A549 (cell line): ENCODE data around the gene MAGEB10. TPM values are rescaled to one million over a fixed set of nuclear protein-coding genes. Genes with fewer than 3 reads are reported as not detected.

Experiments
- ATAC-seq, 2 experiments: fragments of 200-7000 bp in 1 of 2; fragments of >200 bp in 1 of 2; cut with Nextera tagmentation in 1 of 2; cut with Tn5 transposase in 1 of 2; 3 replicates each; pipeline versions ENCODE4 v1.8.0 to v1.9.1; 2018 to 2020; ENCODE audit warnings: mild to moderate bottlenecking in 1 of 2, moderate library complexity in 1 of 2
- CTCF ChIA-PET: fragments of 300-600 bp; sonication (Branson Sonifier 250); formaldehyde crosslinking; extraction: SDS; loops from one replicate; lab custom pipeline; 2021; ENCODE audit warnings: antibody characterized with exemption, inconsistent platforms; lab: Yijun Ruan, JAX
- POLR2A ChIA-PET: fragments of 350-600 bp; formaldehyde crosslinking; extraction: SDS; loops from one replicate; lab custom pipeline; 2021; ENCODE audit warnings: antibody characterized with exemption, inconsistent platforms; lab: Yijun Ruan, JAX
- DNase-seq, 2 experiments: peaks; one replicate each; pipeline versions ENCODE4 v3.0.0 to v3.0.0-alpha.2; 2011 to 2016; ENCODE audit warnings: low read depth in 1 of 2, low spot score in 1 of 2
- FAIRE-seq: peaks from 2 replicates; lab custom pipeline; 2011; peaks lifted over from hg19 to GRCh38; lab: Jason Lieb, UNC
- H3K27ac ChIP-seq, 2 experiments: fragments of >200 bp; sonication (Bioruptor Twin); formaldehyde crosslinking; 3 replicates each; pipeline ENCODE4 v1.5.1; 2016 to 2017
- H3K4me1 ChIP-seq: fragments of >200 bp; sonication (Bioruptor Twin); formaldehyde crosslinking; 3 replicates; pipeline ENCODE4 v1.6.1; 2016
- H3K4me2 ChIP-seq: fragments of >200 bp; sonication (Bioruptor Twin); formaldehyde crosslinking; 3 replicates; pipeline ENCODE4 v1.6.1; 2016
- H3K4me3 ChIP-seq: fragments of >200 bp; sonication (Bioruptor Twin); formaldehyde crosslinking; 3 replicates; pipeline ENCODE4 v1.5.1; 2016
- H3K9me3 ChIP-seq: fragments of >200 bp; sonication (Bioruptor Twin); formaldehyde crosslinking; 3 replicates; pipeline ENCODE4 v1.6.1; 2016
- CBX8 ChIP-seq: fragments of 200-600 bp; sonication (generic); IDR thresholded peaks from 2 replicates; pipeline ENCODE4 v1.6.1; 2016
- CEBPB ChIP-seq, 2 experiments: fragments of >200 bp in 1 of 2; sonication (Bioruptor Twin) in 1 of 2; formaldehyde crosslinking in 1 of 2; IDR thresholded peaks; 2 replicates each; pipeline ENCODE4 v1.6.1; 2012 to 2016
- CTCF ChIP-seq: fragments of >200 bp; sonication (Bioruptor Twin); formaldehyde crosslinking; IDR thresholded peaks from 3 replicates; pipeline ENCODE4 v1.5.1; 2016
- EHMT2 ChIP-seq: fragments of 200-600 bp; sonication (generic); IDR thresholded peaks from 2 replicates; pipeline ENCODE4 v1.6.1; 2016; ENCODE audit warnings: antibody characterized with exemption, low read depth, mild to moderate bottlenecking, moderate library complexity
- FOSB ChIP-seq: fragments of 250-450 bp; sonication (Bioruptor Pico); IDR thresholded peaks from 2 replicates; pipeline ENCODE4 v1.5.0; 2020; ENCODE audit warnings: mild to moderate bottlenecking, moderate library complexity
- FOXS1 ChIP-seq: fragments of 250-450 bp; sonication (Bioruptor Pico); IDR thresholded peaks from 2 replicates; pipeline ENCODE4 v1.5.0; 2020; ENCODE audit warnings: mild to moderate bottlenecking, moderate library complexity
- HDAC2 ChIP-seq: fragments of 200-600 bp; sonication (generic); IDR thresholded peaks from 2 replicates; pipeline ENCODE4 v1.6.1; 2016
- HMGXB4 ChIP-seq: fragments of 250-450 bp; sonication (Bioruptor Pico); IDR thresholded peaks from 2 replicates; pipeline ENCODE4 v1.5.0; 2021; ENCODE audit warnings: mild to moderate bottlenecking, moderate library complexity, borderline replicate concordance
- HOXB13 ChIP-seq: fragments of 250-450 bp; sonication (Bioruptor Pico); IDR thresholded peaks from 2 replicates; pipeline ENCODE4 v1.5.0; 2020; ENCODE audit warnings: low read depth, mild to moderate bottlenecking, moderate library complexity
- JUNB ChIP-seq: fragments of >200 bp; sonication (Bioruptor Twin); formaldehyde crosslinking; IDR thresholded peaks from 2 replicates; pipeline ENCODE4 v1.6.1; 2016
- KDM5A ChIP-seq: fragments of 200-600 bp; sonication (generic); IDR thresholded peaks from 2 replicates; pipeline ENCODE4 v1.6.1; 2016; ENCODE audit warnings: antibody characterized with exemption, mild to moderate bottlenecking
- MAFK ChIP-seq: fragments of 450-650 bp; IDR thresholded peaks from 2 replicates; pipeline ENCODE4 v1.6.1; 2014; ENCODE audit not compliant: partially characterized antibody
- MAX ChIP-seq: IDR thresholded peaks from 2 replicates; pipeline ENCODE4 v1.6.1; 2012
- MYC ChIP-seq: IDR thresholded peaks from 2 replicates; pipeline ENCODE4 v1.6.1; 2012; ENCODE audit warnings: mild to moderate bottlenecking, inconsistent platforms, low read length, improper control_type of control experiment, borderline replicate concordance
- NFE2L2 ChIP-seq: fragments of 150-350 bp; conservative IDR thresholded peaks from 2 replicates; pipeline ENCODE4 v1.6.1; 2014; ENCODE audit warnings: low read length
- NR3C1 ChIP-seq: fragments of >200 bp; sonication (Bioruptor Twin); formaldehyde crosslinking; IDR thresholded peaks from 3 replicates; pipeline ENCODE4 v1.6.1; 2017
- PBX3 ChIP-seq: IDR thresholded peaks from 2 replicates; pipeline ENCODE4 v1.6.1; 2012
- PHF8 ChIP-seq: fragments of 200-600 bp; sonication (generic); IDR thresholded peaks from 2 replicates; pipeline ENCODE4 v1.6.1; 2016; ENCODE audit warnings: low read depth, mild to moderate bottlenecking, antibody characterized with exemption, moderate library complexity, borderline replicate concordance
- POLR2A ChIP-seq: IDR thresholded peaks from 2 replicates; pipeline ENCODE4 v1.6.1; 2012; ENCODE audit warnings: mild to moderate bottlenecking, low read length
- POLR2AphosphoS2 ChIP-seq: conservative IDR thresholded peaks from 2 replicates; pipeline ENCODE4 v1.6.1; 2012; ENCODE audit warnings: low read length, improper control_type of control experiment, inconsistent platforms
- RARB ChIP-seq: fragments of 250-450 bp; sonication (Bioruptor Pico); IDR thresholded peaks from 2 replicates; pipeline ENCODE4 v1.8.0; 2021; ENCODE audit warnings: mild to moderate bottlenecking, moderate library complexity
- SMC3 ChIP-seq: fragments of >200 bp; sonication (Bioruptor Twin); formaldehyde crosslinking; IDR thresholded peaks from 3 replicates; pipeline ENCODE4 v1.6.1; 2018; ENCODE audit warnings: inconsistent platforms
- SREBF2 ChIP-seq: fragments of 450-650 bp; IDR thresholded peaks from 2 replicates; pipeline ENCODE4 v1.6.1; 2014; ENCODE audit warnings: mild to moderate bottlenecking, moderate library complexity
- TFCP2L1 ChIP-seq: fragments of 250-450 bp; sonication (Bioruptor Pico); IDR thresholded peaks from 2 replicates; pipeline ENCODE4 v1.5.0; 2021; ENCODE audit warnings: mild to moderate bottlenecking
- TP53 ChIP-seq: fragments of 250-450 bp; sonication (Bioruptor Pico); IDR thresholded peaks from 2 replicates; pipeline ENCODE4 v1.5.0; 2021; ENCODE audit warnings: mild to moderate bottlenecking, moderate library complexity
- ZFP36 ChIP-seq: fragments of 450-650 bp; IDR thresholded peaks from 2 replicates; pipeline ENCODE4 v1.6.1; 2014; ENCODE audit warnings: borderline replicate concordance; ENCODE audit not compliant: partially characterized antibody
- WGBS: methylation state at CpG from one replicate; pipeline ENCODE4 v1.1.6; 2017; ENCODE audit errors: missing lambda C conversion rate; 5-methylcytosine and 5-hydroxymethylcytosine counted together
- polyA plus RNA-seq, 4 experiments: library from polyadenylated mRNA; depleted of rRNA in 3 of 4; stranded (reverse); fragments of >200 nt; fragmentation: RNase III in 1 of 4; extraction: RNeasy Plus Mini Kit Qiagen cat#74134 plus additional on column Dnase treatment in 1 of 4; gene quantifications; 2 replicates in 3 of 4; 3 replicates in 1 of 4; pipeline ENCODE4 v1.2.3, GENCODE V29; 2011 to 2017

The MAGEB10 gene
- polyA plus RNA-seq, 2 of the 4 experiments (the other 2 are of a cell fraction): not detected

GRCh38 chrX:27815209-27815608 lies 7.4 kb downstream of the MAGEB10 start:
- ATAC-seq (peak; percentile 55 to 78), FAIRE-seq (peak; percentile 99), DNase-seq (peak; percentile 4 to 32)
- no peak overlapping the region for H3K27ac ChIP-seq
- CTCF ChIA-PET: no interaction called here
- TF ChIP-seq PHF8: no peak
- no peak for TF ChIP-seq HOXB13
- no peak for TF ChIP-seq POLR2AphosphoS2
- no peak for TF ChIP-seq NFE2L2
- TF ChIP-seq EHMT2: no peak
- TF ChIP-seq KDM5A: no peak
- TF ChIP-seq CBX8: no peak
- TF ChIP-seq NR3C1: no peak
- POLR2A ChIA-PET: no interaction called here
- peaks cover 7% of the 10 kb centered on the region; the same call in 1 of the 3 replicates for H3K4me1 ChIP-seq
- H3K9me3 ChIP-seq: no peaks in the 10 kb centered on the region
- H3K4me2 ChIP-seq: no peak overlapping the region
- no peak overlapping the region for H3K4me3 ChIP-seq

GRCh38 chrX:27823812-27824211 lies 16.0 kb downstream of the MAGEB10 start:
- Histone ChIP-seq H3K4me2 (no peak overlapping the region), H3K9me3 (no peaks in the 10 kb centered on the region), H3K4me1 (no peaks in the 10 kb centered on the region), H3K27ac (no peak overlapping the region), H3K4me3 (no peak overlapping the region)
- 7% methylated on average over 1 of the region's 1 CpG for WGBS
- no peak for DNase-seq
- TF ChIP-seq RARB (CRISPR knock-in tag) (no peak), MAFK (no peak), SREBF2 (no peak), HOXB13 (no peak), TFCP2L1 (CRISPR knock-in tag) (no peak), JUNB (no peak), HMGXB4 (CRISPR knock-in tag) (no peak), CEBPB (IDR thresholded peaks at IDR 0.05) (no peak), TP53 (no peak), POLR2A (no peak), SMC3 (no peak), FOSB (no peak)
- ATAC-seq: no peak
- FAIRE-seq: no peak
- ChIA-PET POLR2A (no interaction called here), CTCF (no interaction called here)

- no peak for TF ChIP-seq TFCP2L1 (CRISPR knock-in tag)
- no peak for TF ChIP-seq MAX
- TF ChIP-seq ZFP36: no peak
- no peak for TF ChIP-seq HDAC2
- TF ChIP-seq FOXS1 (CRISPR knock-in tag): no peak
- TF ChIP-seq CTCF: no peak
- TF ChIP-seq MYC: no peak
- TF ChIP-seq PBX3: no peak
- TF ChIP-seq CBX8: no peak
- H3K4me1 ChIP-seq: no peaks in the 10 kb centered on the region
- no peak overlapping the region for H3K4me3 ChIP-seq
- ChIA-PET CTCF (no interaction called here), POLR2A (no interaction called here)
- WGBS: 60% methylated on average over 3 of the region's 3 CpGs
- FAIRE-seq: no peak
- no peak overlapping the region for H3K4me2 ChIP-seq
- no peak for DNase-seq
- no peak overlapping the region for H3K27ac ChIP-seq
- H3K9me3 ChIP-seq: no peaks in the 10 kb centered on the region
- no peak for ATAC-seq
These were observed 30.4 kb downstream of the MAGEB10 start for GRCh38 chrX:27838185-27838584.
